Right lobe of liver (tissue), 4 donors: Measurements from ENCODE around the gene ABL2.

Experiments
- POLR2A ChIP-seq: fragments of 450-650 bp; IDR thresholded peaks from one replicate; pipeline ENCODE4 v1.6.1; 2017; ENCODE audit warnings: antibody characterized with exemption, mild to moderate bottlenecking
- TF ChIP-seq, protein P1 (sequence below), 4 donors: fragments of 200-600 bp in 3 of 4; fragments of 450-650 bp in 1 of 4; IDR thresholded peaks; one replicate each; pipeline versions ENCODE4 v1.5.1 to v1.8.0; 2016 to 2022; ENCODE audit warnings: antibody characterized with exemption in 4 of 4, mild to moderate bottlenecking in 2 of 4
- donor health status: DM: no; HTN: no; CAD: no.
- donor health status: DM: no; HTN: no; CAD: no.
- donor health status: DM: no; HTN: yes; CAD: no.

DNA sequence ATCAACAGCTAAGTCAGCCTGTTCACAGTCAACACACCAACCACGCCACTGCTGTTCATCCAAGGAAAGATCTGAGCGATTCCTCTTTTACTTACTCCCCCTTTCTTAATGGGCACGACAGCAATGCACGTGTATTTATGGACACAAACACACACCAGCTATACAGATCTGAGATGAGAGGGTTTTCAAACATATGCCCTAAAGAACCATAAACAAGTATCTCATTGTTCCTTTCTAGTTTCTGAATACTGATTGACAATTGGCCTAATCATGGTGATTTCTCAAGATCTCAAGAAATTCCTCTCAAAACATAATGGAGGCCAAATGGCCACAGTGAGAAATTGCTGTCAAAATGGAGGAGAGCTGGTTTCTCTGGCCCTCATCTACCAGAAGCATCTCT, 129.6 kb downstream of the ABL2 start:
- TF ChIP-seq, protein P1, sequence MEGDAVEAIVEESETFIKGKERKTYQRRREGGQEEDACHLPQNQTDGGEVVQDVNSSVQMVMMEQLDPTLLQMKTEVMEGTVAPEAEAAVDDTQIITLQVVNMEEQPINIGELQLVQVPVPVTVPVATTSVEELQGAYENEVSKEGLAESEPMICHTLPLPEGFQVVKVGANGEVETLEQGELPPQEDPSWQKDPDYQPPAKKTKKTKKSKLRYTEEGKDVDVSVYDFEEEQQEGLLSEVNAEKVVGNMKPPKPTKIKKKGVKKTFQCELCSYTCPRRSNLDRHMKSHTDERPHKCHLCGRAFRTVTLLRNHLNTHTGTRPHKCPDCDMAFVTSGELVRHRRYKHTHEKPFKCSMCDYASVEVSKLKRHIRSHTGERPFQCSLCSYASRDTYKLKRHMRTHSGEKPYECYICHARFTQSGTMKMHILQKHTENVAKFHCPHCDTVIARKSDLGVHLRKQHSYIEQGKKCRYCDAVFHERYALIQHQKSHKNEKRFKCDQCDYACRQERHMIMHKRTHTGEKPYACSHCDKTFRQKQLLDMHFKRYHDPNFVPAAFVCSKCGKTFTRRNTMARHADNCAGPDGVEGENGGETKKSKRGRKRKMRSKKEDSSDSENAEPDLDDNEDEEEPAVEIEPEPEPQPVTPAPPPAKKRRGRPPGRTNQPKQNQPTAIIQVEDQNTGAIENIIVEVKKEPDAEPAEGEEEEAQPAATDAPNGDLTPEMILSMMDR (IDR thresholded peaks at IDR 0.05) = no peak
- TF ChIP-seq POLR2A = no peak
